Gastroesophageal sphincter (tissue), 4 donors: Measurements from ENCODE around the gene NAALADL1. TPM values are rescaled to one million over a fixed set of nuclear protein-coding genes. Genes with fewer than 3 reads are reported as not detected.

Source experiments
- ATAC-seq: fragments of 150-250 bp; one replicate; pipeline ENCODE4 v1.9.1; 2016; ENCODE audit warnings: mild to moderate bottlenecking, moderate library complexity
- H3K27ac ChIP-seq, 4 donors: fragments of 200-600 bp; sonication (generic) in 3 of 4; 1 replicate in 3 of 4; 2 replicates in 1 of 4; pipeline ENCODE4 v1.5.1; 2016 to 2019
- H3K27me3 ChIP-seq: fragments of 200-600 bp; sonication (generic); one replicate; pipeline ENCODE4 v1.5.1; 2019
- H3K36me3 ChIP-seq, 2 donors: fragments of 200-600 bp; sonication (generic); one replicate each; pipeline ENCODE4 v1.5.1; 2019; ENCODE audit warnings: control low read depth in 1 of 2
- H3K4me1 ChIP-seq, 3 donors: fragments of 200-600 bp; sonication (generic); 1 replicate in 2 of 3; 2 replicates in 1 of 3; pipeline ENCODE4 v1.5.1; 2016 to 2019; ENCODE audit warnings: control low read depth in 2 of 3
- H3K4me3 ChIP-seq, 2 donors: fragments of 200-600 bp; sonication (generic); one replicate each; pipeline ENCODE4 v1.5.1; 2019; ENCODE audit warnings: mild to moderate bottlenecking in 1 of 2, moderate library complexity in 1 of 2
- H3K9me3 ChIP-seq, 3 donors: fragments of 200-600 bp; sonication (generic); one replicate each; pipeline ENCODE4 v1.5.1; 2017 to 2019; ENCODE audit warnings: control low read depth in 2 of 3
- CTCF ChIP-seq, 4 experiments: fragments of 200-600 bp in 2 of 4; fragments of 450-650 bp in 2 of 4; sonication (generic) in 1 of 4; IDR thresholded peaks; one replicate each; pipeline ENCODE4 v1.5.1; 2017 to 2019; ENCODE audit warnings: antibody characterized with exemption in 4 of 4, mild to moderate bottlenecking in 2 of 4, moderate library complexity in 2 of 4
- EP300 ChIP-seq: sonication (generic); formaldehyde crosslinking; IDR thresholded peaks from one replicate; pipeline ENCODE4 v1.6.1; 2017; ENCODE audit warnings: antibody characterized with exemption, mild to moderate bottlenecking
- POLR2A ChIP-seq, 2 donors: fragments of 450-650 bp; IDR thresholded peaks; one replicate each; pipeline ENCODE4 v1.6.1; 2017; ENCODE audit warnings: antibody characterized with exemption in 2 of 2, mild to moderate bottlenecking in 2 of 2, moderate library complexity in 1 of 2
- POLR2AphosphoS5 ChIP-seq: sonication (generic); formaldehyde crosslinking; IDR thresholded peaks from one replicate; pipeline ENCODE4 v1.6.1; 2017; ENCODE audit warnings: antibody characterized with exemption
- WGBS, 2 donors: methylation state at CpG; one replicate each; pipeline ENCODE4 v1.1.5; 2018; ENCODE audit warnings: low coverage in 1 of 2; 5-methylcytosine and 5-hydroxymethylcytosine counted together
- total RNA-seq, 4 donors: library from RNA; depleted of rRNA; stranded (reverse); fragments of >200 nt; gene quantifications; one replicate each; pipeline ENCODE4 v1.1.0, GENCODE V29; 2016

Gene NAALADL1
- total RNA-seq, 4 donors from 2014 or later = 21.8 to 38.5 (median 29.0) TPM

- no peak for ATAC-seq
- Histone ChIP-seq H3K27ac (no peak overlapping the region), H3K36me3 (no peaks in the 10 kb centered on the region), H3K4me1 (no peaks in the 10 kb centered on the region), H3K9me3 (no peaks in the 10 kb centered on the region), H3K4me3 (no peak overlapping the region), H3K27me3 (no peaks in the 10 kb centered on the region)
- WGBS, 2 donors = 43% methylated on average over 3 of the region's 3 CpGs; no CpG with 5 or more reads in 1 of the 2 donors
- TF ChIP-seq CTCF (IDR thresholded peaks at IDR 0.05) (no peak), EP300 (no peak), POLR2A (IDR thresholded peaks at IDR 0.05) (no peak)
Observed at GRCh38 chr11:65059523-65059922, 1.2 kb upstream of the NAALADL1 start.

GRCh38 chr11:65058012-65058411, 341 bp downstream of the NAALADL1 start:
- Histone ChIP-seq H3K9me3 (no peaks in the 10 kb centered on the region), H3K27ac (no peak overlapping the region), H3K4me1 (no peaks in the 10 kb centered on the region), H3K27me3 (peaks cover 8% of the 10 kb centered on the region), H3K36me3 (no peaks in the 10 kb centered on the region), H3K4me3 (no peak overlapping the region)
- no peak for ATAC-seq
- WGBS, 2 donors = no CpG with 5 or more reads among the region's 13 CpGs
- no peak for TF ChIP-seq POLR2AphosphoS5
- TF ChIP-seq POLR2A (IDR thresholded peaks at IDR 0.05) = no peak
- no peak for TF ChIP-seq CTCF (IDR thresholded peaks at IDR 0.05)
- TF ChIP-seq EP300 = no peak

- 80 to 86% methylated on average over 2 to 4 of the region's 7 CpGs for WGBS, 2 donors
Observed at GRCh38 chr11:65057526-65057925, 827 bp downstream of the NAALADL1 start.

GRCh38 chr11:65056999-65057398, 1.4 kb downstream of the NAALADL1 start:
- Histone ChIP-seq H3K36me3 (no peaks in the 10 kb centered on the region), H3K4me3 (no peak overlapping the region), H3K4me1 (no peaks in the 10 kb centered on the region), H3K27ac (no peak overlapping the region), H3K9me3 (no peaks in the 10 kb centered on the region), H3K27me3 (peaks cover 15% of the 10 kb centered on the region)
- 75 to 83% methylated on average over 2 to 4 of the region's 6 CpGs for WGBS, 2 donors
- no peak for TF ChIP-seq CTCF (IDR thresholded peaks at IDR 0.05)
- ATAC-seq = no peak

More at GRCh38 chr11:65057526-65057925, 827 bp downstream of the NAALADL1 start:
- H3K36me3 ChIP-seq = no peaks in the 10 kb centered on the region
- peaks cover 13% of the 10 kb centered on the region for H3K27me3 ChIP-seq
- no peaks in the 10 kb centered on the region for H3K4me1 ChIP-seq
- H3K4me3 ChIP-seq = no peak overlapping the region
- no peak overlapping the region for H3K27ac ChIP-seq
- H3K9me3 ChIP-seq = no peaks in the 10 kb centered on the region
- TF ChIP-seq EP300 = no peak
- TF ChIP-seq POLR2A (IDR thresholded peaks at IDR 0.05) = no peak
- TF ChIP-seq POLR2AphosphoS5 = no peak
- no peak for TF ChIP-seq CTCF (IDR thresholded peaks at IDR 0.05)
- ATAC-seq = no peak

- Histone ChIP-seq H3K27me3 (peaks cover 15% of the 10 kb centered on the region), H3K4me3 (no peak overlapping the region), H3K9me3 (no peaks in the 10 kb centered on the region), H3K4me1 (no peaks in the 10 kb centered on the region), H3K27ac (no peak overlapping the region), H3K36me3 (no peaks in the 10 kb centered on the region)
- TF ChIP-seq POLR2AphosphoS5 (no peak), POLR2A (IDR thresholded peaks at IDR 0.05) (no peak), EP300 (no peak), CTCF (IDR thresholded peaks at IDR 0.05) (no peak)
- no peak for ATAC-seq
- WGBS, 2 donors = 56 to 75% methylated on average over 1 of the region's 1 CpG
Observed at GRCh38 chr11:65055538-65055937, 2.8 kb downstream of the NAALADL1 start.
